ENCODE data around the gene PTPRD. TPM values are rescaled to one million over a fixed set of nuclear protein-coding genes. Genes with fewer than 3 reads are reported as not detected.

The PTPRD gene
- total RNA-seq, 1 experiment from 2014 or later = not detected

- H3K4me3 Mint-ChIP-seq (ENCODE audit: unreplicated experiment) = no peak overlapping the region
- no peak for DNase-seq (ENCODE audit: unreplicated experiment)
- CTCF ChIA-PET = interaction anchor here (0.8 kb wide), 1 partner anchor 12 kb away, joined by 3 read pairs; no protein-coding TSS in a partner anchor
- no peaks in the 10 kb centered on the region for H3K36me3 Mint-ChIP-seq (ENCODE audit: insufficient read depth, unreplicated experiment)
- no peak overlapping the region for H3K27ac Mint-ChIP-seq (ENCODE audit: low read depth, unreplicated experiment)
- H3K4me1 Mint-ChIP-seq (ENCODE audit: insufficient read depth, unreplicated experiment) = no peaks in the 10 kb centered on the region
- BruUV-seq (replicated peaks) = no TSS peak
- intact Hi-C loops (cut with micrococcal nuclease) = no loop called here
- H3K9me3 Mint-ChIP-seq (ENCODE audit: unreplicated experiment) = peaks cover 7% of the 10 kb centered on the region
- POLR2A ChIA-PET = interaction anchor here (0.7 kb wide), 1 partner anchor 9 kb away, joined by 3 read pairs; no protein-coding TSS in a partner anchor
- no peaks in the 10 kb centered on the region for H3K27me3 Mint-ChIP-seq (ENCODE audit: insufficient read depth, unreplicated experiment)
- no peak for TF ChIP-seq CTCF (IDR thresholded peaks at IDR 0.05; ENCODE audit: unreplicated experiment)
Observed at GRCh38 chr9:8457055-8457454, 2155.7 kb downstream of the PTPRD start.

- H3K4me1 Mint-ChIP-seq (ENCODE audit: insufficient read depth, unreplicated experiment) = no peaks in the 10 kb centered on the region
- BruUV-seq (replicated peaks) = no TSS peak
- no peaks in the 10 kb centered on the region for H3K36me3 Mint-ChIP-seq (ENCODE audit: insufficient read depth, unreplicated experiment)
- H3K27me3 Mint-ChIP-seq (ENCODE audit: insufficient read depth, unreplicated experiment) = no peaks in the 10 kb centered on the region
- DNase-seq (ENCODE audit: unreplicated experiment) = peak; percentile 21
- CTCF ChIA-PET = interaction anchor here (0.7 kb wide), 1 partner anchor 16 kb away, joined by 3 read pairs; no protein-coding TSS in a partner anchor
- H3K9me3 Mint-ChIP-seq (ENCODE audit: unreplicated experiment) = peaks cover 7% of the 10 kb centered on the region
- no peak overlapping the region for H3K27ac Mint-ChIP-seq (ENCODE audit: low read depth, unreplicated experiment)
- no peak for TF ChIP-seq CTCF (IDR thresholded peaks at IDR 0.05; ENCODE audit: unreplicated experiment)
- POLR2A ChIA-PET = no interaction called here
- H3K4me3 Mint-ChIP-seq (ENCODE audit: unreplicated experiment) = no peak overlapping the region
- intact Hi-C loops (cut with micrococcal nuclease) = no loop called here
Observed at GRCh38 chr9:8456344-8456743, 2156.5 kb downstream of the PTPRD start.

- Mint-ChIP-seq H3K36me3 (ENCODE audit: insufficient read depth, unreplicated experiment) (no peaks in the 10 kb centered on the region), H3K27ac (ENCODE audit: low read depth, unreplicated experiment) (no peak overlapping the region), H3K4me1 (ENCODE audit: insufficient read depth, unreplicated experiment) (no peaks in the 10 kb centered on the region), H3K4me3 (ENCODE audit: unreplicated experiment) (no peak overlapping the region), H3K9me3 (ENCODE audit: unreplicated experiment) (peaks cover 8% of the 10 kb centered on the region), H3K27me3 (ENCODE audit: insufficient read depth, unreplicated experiment) (no peaks in the 10 kb centered on the region)
- CTCF ChIA-PET = no interaction called here
- POLR2A ChIA-PET = interaction anchor here (0.6 kb wide), 1 partner anchor 528 kb away, joined by 3 read pairs; no protein-coding TSS in a partner anchor
- TF ChIP-seq CTCF (IDR thresholded peaks at IDR 0.05; ENCODE audit: unreplicated experiment) = no peak
- intact Hi-C loops (cut with micrococcal nuclease) = no loop called here
- BruUV-seq (replicated peaks) = no TSS peak
- no peak for DNase-seq (ENCODE audit: unreplicated experiment)
Observed at GRCh38 chr9:8450810-8451545, 2161.8 kb downstream of the PTPRD start.

GRCh38 chr9:8448226-8448625 lies 2164.6 kb downstream of the PTPRD start:
- POLR2A ChIA-PET = interaction anchor here (0.6 kb wide), 1 partner anchor 9 kb away, joined by 3 read pairs; no protein-coding TSS in a partner anchor
- no peak for TF ChIP-seq CTCF (IDR thresholded peaks at IDR 0.05; ENCODE audit: unreplicated experiment)
- H3K4me1 Mint-ChIP-seq (ENCODE audit: insufficient read depth, unreplicated experiment) = no peaks in the 10 kb centered on the region
- no peak overlapping the region for H3K4me3 Mint-ChIP-seq (ENCODE audit: unreplicated experiment)
- intact Hi-C loops (cut with micrococcal nuclease) = no loop called here
- no peaks in the 10 kb centered on the region for H3K36me3 Mint-ChIP-seq (ENCODE audit: insufficient read depth, unreplicated experiment)
- no peaks in the 10 kb centered on the region for H3K27me3 Mint-ChIP-seq (ENCODE audit: insufficient read depth, unreplicated experiment)
- peaks cover 8% of the 10 kb centered on the region for H3K9me3 Mint-ChIP-seq (ENCODE audit: unreplicated experiment)
- H3K27ac Mint-ChIP-seq (ENCODE audit: low read depth, unreplicated experiment) = no peak overlapping the region
- BruUV-seq (replicated peaks) = no TSS peak
- no peak for DNase-seq (ENCODE audit: unreplicated experiment)
- CTCF ChIA-PET = no interaction called here
